AG20443 (cell line): ENCODE data around the gene KLHDC8A.
"Not testable (repeated sequence)": the region's sequence is repeated elsewhere in the genome, so short reads cannot be mapped to it uniquely, and the experiment has no call there.

Experiments used
- DNase-seq: peaks from one replicate; pipeline ENCODE4 v3.0.0; 2012; ENCODE audit warnings: low spot score, mixed read lengths

KLHDC8A gene

GRCh38 chr1:205318231-205318991 is 38.3 kb downstream of the KLHDC8A start:
- DNase-seq = no peak

DNA sequence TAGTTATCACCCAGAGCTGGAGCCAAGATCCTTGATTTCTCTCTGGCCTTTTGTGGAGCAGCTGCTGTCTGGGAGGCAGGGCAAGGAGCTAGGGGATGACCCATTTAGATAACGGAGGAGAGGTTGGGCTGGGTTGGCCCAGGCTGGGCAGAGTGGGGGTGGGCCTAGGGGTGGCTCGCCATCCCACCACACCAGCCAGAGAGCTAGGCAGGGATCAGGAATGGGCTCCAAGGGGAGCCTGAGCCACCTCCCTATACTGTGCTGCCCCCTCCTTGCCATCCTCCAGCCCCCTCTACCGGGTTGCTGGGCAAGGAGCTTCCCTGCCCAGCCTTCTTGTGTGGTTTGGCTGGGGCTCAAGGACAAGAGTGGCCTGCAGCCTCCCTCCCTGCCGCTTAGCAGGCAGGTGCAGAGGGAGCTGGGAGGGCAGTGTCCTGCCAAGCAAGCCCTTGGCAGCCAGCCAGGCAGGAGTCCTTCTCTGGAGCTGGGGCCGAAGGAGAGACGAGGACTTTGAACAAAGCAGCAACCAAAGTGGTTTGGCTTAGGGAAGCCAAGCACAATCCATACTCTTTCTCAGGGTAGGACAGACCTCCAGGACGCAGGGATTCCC is 39.3 kb downstream of the KLHDC8A start:
- no peak for DNase-seq

- DNase-seq = no peak
Measured at GRCh38 chr1:205316161-205316566, 40.6 kb downstream of the KLHDC8A start.

DNA sequence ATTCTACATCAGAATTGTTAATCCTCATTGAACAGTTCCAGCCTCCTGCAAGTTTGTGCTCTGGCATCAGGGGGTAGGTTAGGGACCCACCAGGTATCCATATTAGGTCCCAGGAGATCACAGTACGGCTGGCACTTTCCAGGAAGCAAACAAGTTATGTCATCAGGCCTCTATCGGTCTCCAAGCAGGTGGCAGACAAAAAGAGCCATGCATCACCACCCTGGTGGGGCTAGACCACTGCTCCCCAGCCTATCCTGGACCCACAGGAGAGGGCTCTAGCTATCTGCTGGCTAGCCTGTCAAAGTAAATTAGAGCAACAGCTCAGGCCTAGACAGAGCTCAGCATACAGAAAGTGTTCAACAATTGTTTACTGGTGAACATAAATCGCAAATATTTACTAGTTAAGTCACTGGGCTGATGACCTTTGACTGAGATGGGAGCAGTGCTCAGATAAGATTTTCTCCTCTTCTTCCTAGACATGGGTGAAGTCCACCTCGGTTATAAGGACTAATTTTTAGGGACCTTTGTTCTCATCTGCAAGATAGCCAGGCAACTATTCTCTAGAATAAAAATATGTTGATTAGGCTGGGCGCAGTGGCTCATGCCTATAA is 41.6 kb downstream of the KLHDC8A start:
- DNase-seq = no peak

DNA sequence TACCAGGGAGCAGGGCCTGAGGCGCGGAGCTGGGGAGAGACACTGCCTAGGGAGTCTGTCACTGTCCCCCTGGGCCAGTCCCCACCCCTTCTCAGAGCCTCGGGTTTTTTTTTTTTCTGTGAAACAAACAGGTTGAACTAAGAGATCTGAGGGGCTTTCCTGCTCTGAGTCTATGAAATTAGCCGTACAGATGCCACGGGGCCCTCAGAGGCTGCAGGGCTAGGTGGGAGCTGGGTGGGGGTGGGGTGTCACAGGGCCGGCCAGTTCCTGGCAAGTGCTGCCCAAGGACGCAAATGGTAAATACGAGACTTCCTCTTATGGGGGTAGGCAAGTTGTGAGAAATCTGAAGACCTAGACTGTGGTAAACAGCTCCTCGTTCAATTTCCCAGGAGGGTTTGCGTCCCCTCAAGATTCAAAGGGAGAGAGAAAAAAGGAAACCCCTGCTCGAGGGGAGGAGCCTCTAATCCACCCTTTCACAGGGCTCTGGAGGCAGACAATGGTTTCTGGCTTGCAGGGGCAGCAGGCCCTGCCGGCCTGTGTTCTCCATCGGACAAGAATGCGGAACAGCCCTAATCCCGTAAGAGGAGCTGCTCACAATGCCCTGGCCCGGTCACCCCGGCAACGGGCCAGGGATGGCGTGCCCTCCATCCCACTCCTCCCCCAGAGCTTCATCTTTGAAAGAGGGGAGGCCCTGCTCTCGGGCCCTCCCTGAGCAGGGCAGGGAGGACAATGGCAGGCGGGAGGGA is 43.0 kb downstream of the KLHDC8A start:
- peak; percentile 89 for DNase-seq

DNA sequence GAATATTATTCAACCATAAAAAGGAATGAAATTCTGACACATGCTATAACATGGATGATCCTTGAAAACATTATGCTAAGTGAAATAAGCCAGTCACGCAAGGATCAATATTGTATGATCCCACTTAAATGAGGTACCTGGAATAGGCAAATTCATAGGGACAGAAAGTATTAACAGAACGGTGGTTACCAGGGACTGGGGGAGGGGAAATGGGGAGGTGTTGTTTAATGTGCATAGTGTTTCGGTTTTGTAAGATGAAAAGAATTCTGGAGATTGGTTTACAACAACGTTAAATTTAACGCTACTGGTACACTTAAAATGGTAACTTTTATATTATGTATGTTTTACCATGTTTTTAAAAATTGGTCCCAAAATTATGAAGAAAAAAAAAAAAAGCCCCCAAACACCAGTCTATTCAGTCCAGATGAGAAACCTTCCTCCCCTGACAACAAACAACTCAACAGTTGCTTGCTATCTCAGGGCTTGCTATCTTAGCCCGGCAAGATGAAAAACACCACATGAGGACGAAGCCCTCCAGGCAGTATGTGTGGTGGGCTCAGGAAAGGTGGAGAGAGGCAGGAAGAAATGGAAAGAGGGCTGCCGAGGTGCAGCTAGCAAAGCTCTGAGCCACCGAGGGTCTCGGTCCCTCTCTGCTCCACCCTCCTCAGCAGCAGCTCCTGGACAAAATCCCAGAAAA is 43.7 kb downstream of the KLHDC8A start:
- no peak for DNase-seq

DNA sequence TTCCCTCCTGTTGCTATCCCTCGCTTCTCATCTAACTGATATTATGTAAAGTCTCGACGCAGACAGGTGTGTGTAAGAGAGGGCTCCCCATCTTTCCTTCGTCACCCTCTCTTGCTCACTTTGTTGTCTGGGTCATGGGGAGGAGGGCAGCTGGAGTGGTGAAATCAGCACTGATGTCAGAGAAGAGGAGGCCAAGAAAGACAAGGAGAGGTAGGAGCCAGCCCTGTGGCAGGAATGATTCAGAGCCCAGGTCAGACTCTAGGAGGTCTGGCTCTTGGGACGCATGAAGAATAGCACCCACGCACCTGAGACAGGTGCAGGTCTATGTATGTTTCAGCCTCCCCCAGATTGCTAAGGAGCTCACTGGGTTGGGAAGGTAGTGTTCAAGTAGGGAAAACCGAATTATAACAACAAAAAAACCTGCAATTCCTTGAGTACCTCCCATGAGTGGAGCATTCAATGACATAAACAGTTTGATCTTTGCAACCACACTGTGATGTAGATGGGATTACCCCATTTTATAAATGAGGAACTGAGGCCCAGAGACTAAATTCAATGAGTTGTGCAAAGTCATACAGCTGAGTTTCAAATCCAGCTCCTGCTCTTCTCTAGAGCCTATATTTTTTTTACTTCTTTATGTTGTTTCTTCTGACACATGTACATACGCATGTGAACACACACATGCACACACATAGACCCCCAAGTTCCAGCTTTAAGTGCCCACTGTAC is 45.6 kb downstream of the KLHDC8A start:
- no peak for DNase-seq

- no peak for DNase-seq
Measured at GRCh38 chr1:205309741-205310140, 47.0 kb downstream of the KLHDC8A start.

DNA sequence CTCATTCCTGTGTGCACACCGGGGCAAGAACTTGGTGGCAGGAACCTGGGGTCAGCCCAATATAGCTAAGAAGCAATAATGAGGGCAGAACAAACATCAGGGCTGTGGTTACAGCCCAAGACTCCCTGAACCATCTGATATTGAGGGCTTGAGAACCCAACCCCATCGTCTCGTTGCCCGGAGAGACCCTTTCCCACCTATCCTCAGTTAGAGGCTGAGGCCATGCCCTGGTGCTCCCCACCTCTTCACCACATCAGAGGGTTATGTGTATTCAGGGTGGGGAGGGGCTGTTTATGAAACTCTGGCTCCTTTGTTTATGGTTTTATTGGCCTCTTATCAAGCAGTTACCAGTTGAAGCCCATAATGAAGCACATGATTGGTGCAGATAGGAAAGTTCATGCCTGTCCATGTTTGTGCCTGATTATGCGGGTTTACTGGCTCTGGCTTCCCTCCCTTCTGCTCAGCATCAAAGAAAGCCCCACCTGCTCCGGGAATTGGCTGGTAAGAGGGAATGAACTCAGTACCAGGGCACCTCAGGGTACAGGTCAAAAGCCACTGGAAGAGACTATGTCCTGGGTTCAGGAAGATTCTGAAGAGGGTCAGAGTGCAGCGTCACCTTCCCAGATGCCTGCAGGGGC is 49.7 kb downstream of the KLHDC8A start:
- no peak for DNase-seq

DNA sequence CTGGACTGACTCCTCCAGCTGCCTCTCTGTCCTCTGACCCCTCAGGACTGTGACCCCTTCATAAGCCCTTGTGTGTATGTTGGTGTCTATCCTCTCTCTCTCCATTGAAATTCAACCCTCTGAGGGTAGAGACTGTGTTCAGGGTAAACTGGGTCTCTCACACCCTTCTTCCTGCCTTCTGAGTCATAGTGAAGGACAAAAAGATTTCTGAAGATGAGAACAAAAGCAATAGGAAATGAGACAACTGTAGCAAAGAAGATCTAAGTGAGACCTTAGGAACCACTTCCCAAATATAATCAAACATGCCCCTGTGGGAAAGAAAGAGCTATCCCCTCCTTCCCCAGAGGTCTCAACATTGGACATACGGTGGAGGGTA is 52.0 kb downstream of the KLHDC8A start:
- no peak for DNase-seq

DNA sequence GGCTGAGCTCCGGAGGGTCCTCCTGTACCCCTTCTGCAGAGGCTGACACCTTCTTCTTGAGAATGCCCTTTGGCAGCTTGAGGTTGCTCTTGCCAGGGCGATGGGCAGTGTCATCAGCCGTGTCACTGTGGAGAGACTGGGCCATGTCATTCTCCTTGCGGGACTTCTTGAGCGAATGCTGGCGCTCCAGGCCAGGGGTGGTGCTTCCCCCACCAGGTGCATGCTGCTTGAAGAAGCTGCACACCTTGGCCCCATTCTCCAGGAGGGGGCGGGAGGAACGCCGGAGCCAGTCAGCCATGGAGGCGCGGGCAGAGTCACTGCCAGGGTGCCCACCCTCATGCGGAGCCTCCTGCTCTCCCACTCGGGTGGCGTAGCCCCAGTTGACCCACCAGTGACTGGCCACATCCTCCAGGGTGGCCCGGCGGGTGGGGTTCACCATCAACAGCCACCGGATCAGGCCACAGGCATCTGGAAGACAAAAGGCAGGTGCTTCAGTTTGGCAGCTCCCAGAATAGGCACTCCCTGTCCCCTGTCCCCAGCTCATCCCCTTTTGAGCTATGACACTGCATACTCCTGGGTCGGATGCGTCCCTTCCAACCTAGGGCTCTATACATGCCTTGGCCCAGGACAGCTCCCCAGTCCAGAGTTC is 52.6 kb downstream of the KLHDC8A start:
- DNase-seq = no peak

- DNase-seq = no peak
Measured at GRCh38 chr1:205303247-205303888, 53.4 kb downstream of the KLHDC8A start.

DNA sequence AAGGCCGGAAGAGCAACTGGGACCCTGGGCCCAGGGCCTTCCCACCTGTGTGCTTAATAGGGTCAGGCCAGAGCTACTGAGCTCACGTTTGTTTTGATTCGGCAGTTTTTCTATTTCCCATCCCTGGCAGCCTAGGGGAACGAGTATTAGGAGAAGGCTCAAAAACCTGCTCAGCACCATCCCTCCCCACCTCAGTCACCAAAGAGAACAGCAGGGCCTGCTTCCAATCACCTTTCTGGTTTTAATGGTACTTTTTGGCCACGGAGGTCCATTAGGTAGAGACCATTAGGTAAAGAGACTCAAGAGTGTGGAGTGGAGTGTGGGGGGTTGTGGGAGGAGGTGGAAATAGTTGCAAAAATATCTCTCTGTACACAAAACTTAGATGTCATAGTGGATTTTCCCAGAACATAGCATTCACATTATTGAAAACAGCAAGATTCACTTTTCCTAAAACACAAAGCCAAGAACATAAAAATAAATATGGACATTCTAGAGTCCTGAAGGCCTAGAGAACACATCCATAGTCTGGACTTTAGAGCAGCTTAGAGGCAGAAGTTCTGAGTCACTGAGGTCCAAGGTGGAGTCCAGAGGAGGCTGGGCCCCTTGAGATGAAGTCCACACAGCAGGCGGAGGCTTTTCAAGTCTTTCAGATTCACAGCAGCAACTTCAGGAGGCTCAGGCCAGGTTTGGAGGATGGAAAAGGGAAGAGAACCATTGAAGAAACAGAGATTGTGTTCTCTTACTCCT is 54.7 kb downstream of the KLHDC8A start:
- no peak for DNase-seq

GRCh38 chr1:205301205-205301821 is 55.4 kb downstream of the KLHDC8A start:
- peak; percentile 94 for DNase-seq

DNA sequence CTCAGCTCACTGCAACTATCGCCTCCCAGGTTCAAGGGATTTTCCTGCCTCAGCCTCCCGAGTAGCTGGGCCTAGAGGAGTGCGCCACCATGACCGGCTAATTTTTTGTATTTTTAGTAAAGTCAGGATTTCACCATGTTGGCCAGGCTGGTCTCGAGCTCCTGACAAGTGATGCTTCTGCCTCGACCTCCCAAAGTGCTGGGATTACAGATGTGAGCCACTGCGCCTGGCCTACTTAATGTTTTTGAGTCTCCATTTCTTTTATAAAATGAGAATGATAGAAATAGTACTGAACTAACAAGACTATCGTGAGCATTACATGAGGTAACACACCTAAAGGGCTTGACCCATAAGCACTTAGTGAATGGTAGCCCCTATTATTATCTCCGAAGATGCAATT is 56.6 kb downstream of the KLHDC8A start:
- DNase-seq = no peak

GRCh38 chr1:205298191-205298994 is 58.3 kb downstream of the KLHDC8A start:
- DNase-seq = peak; percentile 91

DNA sequence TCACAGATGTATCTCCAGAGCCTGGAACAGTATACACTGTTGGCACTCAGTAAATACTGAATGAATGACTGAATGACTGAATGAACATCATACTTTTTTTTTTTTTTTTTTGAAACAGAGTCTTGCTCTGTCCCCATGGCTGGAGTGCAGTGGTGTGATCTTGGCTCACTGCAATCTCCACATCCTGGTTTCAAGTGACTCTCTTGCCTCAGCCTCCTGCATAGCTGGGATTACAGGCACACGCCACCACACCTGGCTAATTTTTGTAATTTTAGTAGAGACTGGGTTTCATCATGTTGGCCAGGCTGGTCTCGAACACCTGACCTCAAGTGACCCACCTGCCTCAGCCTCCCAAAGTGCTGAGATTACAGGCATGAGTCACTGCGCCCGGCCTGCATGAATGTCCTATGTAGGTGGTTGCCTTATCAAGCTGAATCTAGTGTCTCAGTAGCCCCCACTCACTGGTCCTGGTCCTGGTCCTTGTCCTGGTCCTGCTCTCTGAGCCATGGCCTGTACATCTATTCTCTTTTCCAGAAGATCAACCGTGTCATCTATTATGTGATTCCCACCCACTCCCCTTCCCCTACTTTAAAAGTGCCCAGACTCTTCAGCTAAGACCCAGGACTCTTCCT is 59.1 kb downstream of the KLHDC8A start:
- not testable (repeated sequence) for DNase-seq
